ENCODE results near the gene SENP1.

The SENP1 gene

DNA sequence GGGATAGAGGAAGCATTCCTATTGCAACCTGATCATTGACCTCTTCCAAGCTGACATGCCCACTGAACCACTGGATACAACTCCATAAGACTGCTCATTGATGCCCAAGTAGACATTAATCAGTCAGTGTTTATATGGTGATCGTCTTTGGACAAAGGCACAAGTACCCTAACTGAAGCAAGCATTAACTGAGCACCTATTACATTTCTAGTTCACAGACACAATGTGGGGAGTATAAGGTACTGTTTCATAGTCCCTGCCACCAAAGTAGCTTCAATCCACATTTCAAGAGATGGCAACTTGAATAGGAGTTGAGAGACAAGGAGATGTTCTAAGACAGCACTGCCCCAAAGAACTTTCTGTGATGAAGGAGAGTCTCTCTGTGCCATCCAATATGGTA, 90.8 kb downstream of the SENP1 start:
- no peak for DNase-seq

DNA sequence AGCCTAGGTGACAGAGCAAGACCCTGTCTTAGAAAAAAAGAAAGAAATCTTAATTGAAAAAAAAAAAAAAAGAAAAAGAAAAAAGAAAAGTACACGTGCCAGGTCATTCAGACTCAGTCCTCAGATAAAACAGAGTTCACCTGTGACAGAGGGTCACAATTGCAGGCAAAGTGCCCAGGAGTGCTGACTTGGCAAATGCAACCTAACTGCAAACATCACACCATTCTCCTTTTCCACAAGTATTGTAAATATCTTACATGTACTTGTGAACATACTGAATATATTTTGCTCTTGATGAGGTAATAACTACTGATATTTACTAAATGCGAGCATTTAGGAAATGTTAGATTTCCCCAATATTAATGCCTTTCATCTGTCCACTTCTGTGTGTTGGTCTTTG, 92.6 kb downstream of the SENP1 start:
- DNase-seq, result no peak

DNA sequence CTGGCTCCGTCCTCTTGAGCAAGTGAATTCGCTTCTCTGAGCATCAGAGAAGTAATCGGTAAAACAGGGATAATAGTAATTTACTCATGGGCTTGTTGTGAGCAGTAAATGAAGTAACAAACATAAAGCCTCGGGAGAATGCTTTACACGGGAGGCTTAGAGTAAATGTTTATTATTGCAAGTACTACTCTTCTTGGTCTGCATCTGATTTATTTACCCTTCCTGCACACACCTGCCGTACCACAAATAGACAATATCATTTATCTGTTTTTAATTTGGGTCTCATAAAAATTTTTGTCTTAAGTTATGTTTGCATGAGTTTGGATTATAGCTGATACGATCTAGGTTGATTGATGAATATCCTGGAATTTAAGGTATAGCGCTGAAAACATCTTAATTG, 93.8 kb downstream of the SENP1 start:
- no peak for DNase-seq

DNA sequence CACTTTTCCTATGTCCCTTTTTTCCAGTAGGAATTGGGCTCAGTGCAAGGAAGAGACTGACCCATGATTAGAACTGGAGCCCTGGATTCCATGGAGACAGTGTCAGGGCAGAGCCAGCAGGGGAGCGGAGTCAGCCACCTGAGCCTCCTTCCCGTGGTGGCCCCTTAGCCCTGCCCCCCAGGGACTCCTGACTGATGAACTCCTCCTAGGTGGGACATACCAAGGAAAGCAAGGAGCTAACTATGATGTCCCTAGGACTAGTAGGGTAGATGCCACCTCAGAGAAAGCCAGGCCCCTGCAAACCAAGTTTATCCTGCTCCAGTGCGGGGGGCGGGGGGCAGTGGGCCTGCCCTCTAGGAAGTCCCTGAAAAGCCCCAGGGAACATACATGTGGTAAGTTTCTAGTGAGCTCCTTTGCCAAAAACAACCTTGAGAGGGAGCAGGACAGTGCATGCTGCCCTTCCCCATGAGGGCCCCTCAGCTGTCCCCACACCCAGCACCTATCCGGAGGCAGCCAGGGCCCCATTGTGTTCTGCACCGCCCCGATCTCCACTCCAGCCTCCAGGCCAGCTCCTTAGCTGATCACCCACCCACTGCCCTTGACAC, 95.4 kb downstream of the SENP1 start:
- DNase-seq, result peak; percentile 22

DNA sequence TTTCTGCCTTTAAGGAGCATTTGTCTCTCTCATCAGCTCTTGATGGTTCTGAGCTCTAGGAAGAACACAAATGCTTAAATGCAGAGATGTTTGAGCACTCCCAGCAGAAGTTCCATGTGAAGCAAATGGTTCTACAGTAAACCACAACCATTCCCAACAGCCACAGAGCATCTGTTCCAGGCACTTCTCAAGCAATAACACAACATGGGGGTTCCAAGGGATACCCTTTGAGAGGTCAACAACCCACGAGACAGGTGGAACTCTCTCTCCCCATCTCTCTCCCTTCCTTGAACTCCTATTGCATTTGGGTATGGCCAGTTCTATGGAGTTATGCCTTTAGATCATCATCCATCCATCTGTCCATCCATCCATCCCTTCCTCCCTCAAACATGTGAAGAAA, 96.4 kb downstream of the SENP1 start:
- DNase-seq, result no peak

DNA sequence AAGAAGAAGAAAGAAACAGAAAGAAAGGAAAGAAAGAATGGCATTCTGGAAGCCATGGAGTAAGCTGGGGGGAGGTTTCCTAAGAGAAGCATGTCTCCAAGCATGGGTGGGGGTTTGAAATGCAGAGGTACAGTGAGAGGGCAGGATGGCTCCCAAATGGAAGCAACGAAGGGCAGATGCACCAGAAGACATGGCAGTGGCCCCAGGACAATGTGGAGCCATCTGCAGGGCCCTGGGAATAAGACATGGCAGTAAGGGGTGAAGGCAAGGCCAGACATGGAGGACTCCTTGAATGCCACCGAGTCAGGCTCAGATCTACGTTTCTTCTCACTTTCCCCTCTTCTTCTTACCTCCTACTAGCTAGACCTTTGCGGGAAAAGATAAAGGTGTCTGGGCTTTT, 96.9 kb downstream of the SENP1 start:
- no peak for DNase-seq

DNA sequence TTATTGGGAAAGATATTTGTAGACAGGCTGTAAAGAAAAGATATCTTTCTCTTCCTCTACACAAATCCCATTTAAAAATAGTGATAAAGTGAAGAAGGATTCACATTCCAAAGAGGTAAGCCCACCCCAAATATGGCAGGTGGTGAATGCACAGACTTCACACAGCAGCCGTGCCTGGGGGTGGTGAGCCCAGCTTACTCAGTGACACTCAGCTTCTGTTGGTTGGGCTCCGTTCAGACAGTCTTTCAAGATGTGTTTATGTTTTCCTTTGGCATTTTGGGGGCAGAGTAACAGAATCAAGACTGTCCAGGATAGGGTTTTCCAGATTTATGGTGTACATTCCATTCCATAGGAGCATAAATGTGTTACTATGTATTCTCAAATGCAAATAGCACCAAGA, 97.5 kb downstream of the SENP1 start:
- no peak for DNase-seq

DNA sequence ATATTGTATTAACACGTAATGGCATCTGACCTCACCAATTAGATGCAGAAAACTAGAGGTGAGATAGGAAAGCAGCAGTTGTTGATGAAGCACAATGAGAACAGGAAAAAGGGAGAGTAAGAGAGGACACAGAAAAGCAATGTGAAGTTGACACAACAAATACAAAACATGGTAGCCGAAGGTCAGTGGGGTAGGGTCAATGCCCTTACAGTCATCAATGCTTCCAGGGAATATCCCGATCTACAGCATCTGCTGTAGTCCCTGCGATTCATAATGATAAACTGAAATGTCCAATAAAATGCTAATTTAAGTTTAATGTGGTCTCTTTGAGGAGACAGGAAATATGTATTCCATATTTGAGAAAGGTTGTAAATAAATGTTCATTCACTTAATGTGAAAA, 98.7 kb downstream of the SENP1 start:
- no peak for DNase-seq

DNA sequence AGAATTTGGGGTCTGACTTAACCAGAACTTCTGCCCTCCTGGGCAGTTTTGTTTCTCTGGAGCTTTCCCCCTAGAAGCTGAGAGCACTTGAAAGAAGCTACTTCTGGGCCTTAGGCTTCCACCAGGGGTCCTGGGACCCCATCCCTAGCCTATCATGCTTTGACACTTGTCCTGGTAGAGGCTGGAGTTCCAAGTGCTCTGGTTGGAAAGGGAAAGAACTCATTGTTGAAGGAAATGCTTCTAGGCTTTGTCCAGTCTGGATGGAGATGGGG, 100.2 kb downstream of the SENP1 start:
- no peak for DNase-seq

DNA sequence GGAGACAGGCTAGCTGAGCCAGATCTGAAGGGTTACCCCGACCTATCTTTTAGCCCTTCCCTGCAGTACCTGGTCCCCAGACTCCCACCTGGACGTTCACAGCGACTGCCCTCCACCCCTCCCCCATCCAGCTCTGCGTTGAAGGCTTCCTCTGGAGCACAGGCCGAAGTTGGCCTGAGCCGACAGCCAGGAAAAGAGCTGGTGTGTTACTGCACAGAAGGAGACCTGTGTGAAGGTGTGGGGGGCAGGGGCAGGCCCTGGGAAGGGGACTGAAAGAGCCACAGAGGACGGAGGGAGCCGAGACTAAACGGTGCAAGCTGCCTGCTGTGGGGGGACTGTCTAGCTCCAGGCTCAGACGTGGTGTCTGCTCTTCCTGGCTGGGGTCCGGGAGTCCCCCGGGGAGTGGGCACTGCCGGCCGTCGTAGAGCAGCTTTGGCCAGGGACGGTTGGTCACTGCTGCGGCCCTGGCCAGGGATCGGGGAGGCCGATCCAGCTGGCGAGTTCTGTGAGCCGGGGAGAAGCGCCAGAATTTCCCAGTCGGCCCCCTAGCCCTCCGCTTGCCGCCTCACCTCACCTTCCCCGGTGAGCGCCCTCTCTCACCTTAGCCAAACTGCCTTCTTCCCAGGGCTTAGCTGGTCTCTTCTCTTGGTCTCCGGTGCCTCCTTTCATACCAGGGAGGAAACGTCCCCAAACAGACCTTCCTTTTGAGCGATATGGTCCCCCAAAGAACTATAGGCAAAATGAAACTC, 100.7 kb downstream of the SENP1 start:
- DNase-seq, result peak; percentile 92

DNA sequence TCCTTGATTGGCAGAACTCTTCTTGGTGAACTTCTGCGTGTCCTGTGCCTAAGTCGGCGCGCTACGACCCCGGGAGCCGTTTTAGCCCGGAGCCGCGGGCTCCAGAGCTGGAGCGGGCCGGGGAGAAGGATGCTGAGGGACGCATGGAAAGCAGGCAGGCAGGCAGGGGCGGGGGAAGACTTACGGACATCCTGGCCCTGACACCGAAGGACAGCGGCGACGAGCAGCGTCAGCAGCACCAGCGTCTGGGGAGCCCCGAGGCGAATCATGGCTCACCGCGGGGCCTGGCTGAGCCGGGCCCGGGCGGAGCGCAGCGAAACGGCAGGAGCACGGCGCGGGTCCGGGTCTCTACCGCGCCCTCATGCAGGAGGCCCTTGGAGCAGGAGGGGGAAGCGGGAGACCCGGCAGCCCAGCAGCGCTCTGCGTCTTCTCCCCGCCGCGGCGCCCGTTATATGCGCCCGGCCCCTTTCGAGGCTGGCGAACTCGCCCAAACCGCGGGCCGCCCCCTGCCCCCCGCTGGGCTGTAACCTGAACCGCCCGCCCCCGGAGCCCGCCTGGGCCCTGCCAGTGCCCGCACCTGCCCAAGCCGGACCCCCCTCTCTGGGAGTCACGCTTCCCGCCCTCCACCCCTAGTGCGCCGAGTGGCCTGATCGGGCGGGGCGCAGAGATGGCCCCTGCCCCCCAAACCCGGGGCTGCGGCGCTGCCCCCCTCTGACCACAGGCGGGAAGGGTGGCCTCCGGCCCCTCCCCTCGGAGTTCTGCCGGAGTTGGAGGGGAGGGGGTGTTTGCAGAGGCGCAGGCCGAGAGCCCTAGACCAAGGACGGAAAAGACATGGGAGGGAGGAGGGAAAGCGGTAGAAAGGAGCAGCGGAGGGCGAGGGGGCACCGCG, 101.6 kb downstream of the SENP1 start, which contains the start of gene COL2A1:
Gene COL2A1, minus strand, starts transcription at position 424 of the 889 bp plus-strand sequence. Its CDS starts 155 bp downstream, at position 269.
- peak; percentile 98 for DNase-seq

DNA sequence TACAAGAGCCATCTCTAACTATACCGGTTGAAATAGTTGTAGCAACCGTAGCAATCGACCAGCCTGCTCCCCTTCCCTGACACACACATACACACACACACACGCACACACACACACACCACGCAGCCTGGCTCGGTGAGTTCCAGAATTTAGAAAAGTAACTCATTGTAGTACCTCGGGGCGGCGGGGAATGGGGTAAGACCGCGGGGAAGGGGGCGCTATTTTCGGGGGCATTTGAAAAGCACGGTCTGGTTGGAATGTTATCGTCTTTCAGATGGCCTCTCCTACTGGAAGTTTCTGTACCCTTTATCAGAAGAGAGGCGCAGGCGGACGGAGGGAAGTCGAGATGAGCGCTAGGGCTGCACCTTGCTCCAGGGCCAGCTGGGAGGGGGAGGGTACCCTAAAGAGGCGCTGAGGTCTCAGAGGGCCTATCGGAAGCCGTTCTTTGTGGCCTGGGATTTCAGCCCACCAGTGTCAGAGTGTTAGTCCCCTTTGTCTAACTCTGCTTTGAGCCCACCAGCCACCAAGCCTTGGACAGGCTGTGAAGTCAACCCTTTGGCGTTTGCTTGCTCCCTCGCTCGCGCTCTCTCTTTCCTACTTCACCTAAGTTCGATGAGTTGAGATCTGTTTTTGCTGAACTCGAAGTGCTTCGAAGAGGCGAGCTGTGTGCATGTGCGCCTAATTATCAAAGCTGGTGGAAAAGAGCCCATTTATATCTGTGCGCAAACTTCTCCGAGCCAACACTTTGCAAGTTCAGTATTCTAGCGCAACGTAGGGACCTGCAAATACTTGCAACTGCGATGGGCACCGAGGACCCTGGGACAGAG, 102.4 kb downstream of the SENP1 start:
- peak; percentile 82 for DNase-seq

DNA sequence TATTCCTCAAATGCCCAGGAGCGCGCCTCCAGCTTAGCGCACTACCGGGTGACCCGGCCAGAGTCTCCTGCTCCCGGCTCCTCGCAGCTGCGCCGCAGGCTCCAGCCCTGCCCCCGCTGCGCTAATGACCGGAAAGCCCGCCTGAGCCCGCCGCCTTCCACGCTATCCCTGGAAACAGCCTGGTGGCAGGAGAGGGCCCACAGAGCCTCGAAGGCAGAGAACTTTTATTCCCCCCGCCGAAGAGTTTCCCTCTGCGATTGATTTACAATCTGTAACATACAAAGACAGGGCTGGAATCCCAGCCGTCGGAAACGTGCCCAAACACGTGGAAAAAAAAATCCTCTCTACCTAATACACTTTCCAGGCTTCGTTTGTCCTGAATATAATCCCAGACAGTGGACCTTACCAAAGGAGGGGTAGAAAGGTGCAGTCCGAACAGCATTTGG, 103.1 kb downstream of the SENP1 start:
- peak; percentile 91 for DNase-seq

DNA sequence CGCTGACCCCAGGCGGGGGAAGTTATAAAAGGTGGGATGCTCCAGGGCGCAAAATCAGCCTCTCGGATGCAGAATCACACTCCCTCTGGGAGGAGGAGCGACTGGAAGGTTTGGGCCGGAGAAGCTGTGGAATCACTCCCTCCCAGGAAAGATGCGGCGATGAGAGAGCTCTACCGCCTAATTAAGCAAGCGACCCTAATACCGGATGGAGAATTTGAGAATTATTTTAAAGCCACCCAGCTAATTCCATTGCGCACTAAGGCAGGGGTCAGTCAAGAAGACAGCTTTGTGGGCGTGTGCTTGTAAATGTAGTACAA, 103.5 kb downstream of the SENP1 start:
- no peak for DNase-seq

DNA sequence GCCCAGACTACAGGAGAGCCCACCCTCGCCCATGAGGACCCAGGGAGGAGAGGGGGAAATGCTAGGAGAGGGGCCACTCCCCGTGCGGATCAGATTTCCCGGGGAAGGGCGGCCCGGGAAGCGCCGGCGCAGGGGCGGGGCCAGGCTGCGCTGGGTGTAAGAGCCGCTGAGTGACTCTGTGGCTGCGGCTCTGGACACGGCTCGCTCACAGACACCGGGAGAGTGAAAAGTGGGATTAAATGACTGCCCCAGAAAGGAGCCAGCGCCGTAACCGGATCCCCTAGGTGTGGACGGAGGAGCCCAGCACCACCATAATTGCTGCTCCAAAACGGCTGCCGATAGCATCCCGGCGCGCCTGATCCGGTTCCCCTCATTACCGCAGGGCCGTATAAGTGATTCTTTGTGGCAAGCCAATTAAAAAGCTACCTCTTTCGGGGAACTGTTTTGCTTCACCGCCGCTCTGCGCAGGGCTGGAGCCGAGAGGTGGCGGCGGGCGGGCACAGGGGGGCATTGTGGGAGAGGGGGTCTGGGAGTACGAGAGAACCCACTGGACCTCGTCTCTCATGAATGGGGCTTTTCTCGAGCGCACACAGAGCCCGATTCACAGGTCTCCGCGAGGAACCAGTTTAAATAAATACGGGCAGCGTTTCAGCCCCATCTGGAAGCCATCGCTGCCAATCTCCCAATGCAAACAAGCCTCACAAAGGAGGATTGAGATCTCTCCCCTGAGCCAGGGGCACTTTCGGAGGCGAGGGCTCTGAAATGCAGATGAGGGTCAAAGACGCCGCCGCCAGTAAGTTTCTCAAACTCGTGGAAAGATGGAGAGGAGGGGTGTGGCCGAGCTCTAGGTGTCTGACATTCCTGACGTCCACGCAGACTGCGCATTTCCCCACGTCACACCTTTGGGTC, 104.1 kb downstream of the SENP1 start:
- peak; percentile 93 for DNase-seq

DNA sequence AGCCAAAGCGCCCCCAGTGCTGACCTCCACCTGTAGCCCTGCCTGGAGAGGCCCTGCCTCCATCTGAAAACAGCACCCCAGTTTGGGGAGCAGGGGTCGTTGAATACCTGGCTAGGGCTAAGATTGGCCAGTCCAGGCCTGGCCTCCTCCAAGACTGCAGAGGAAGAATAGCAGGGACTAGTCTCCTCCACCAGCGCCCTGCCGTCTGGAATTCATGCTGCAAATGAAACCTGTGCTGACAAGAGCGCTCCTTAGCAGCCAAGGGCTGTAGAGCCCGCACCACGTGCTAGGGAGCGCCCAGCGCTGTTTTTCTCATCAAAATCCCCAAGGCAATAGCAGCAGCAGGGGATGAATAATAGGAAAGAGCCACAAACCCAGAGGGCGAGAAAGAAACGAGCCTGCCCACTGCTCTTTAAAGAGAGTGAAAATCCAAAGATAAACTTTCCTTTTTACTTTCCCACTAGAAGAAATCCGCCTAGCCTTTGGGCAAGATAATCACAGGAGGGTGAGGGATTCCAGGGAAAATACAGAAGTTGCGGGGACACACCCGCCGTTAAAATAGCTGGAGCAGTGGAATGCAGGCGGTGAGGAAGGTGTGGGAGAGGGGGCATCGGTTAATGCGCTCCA, 104.9 kb downstream of the SENP1 start:
- DNase-seq, result peak; percentile 71

DNA sequence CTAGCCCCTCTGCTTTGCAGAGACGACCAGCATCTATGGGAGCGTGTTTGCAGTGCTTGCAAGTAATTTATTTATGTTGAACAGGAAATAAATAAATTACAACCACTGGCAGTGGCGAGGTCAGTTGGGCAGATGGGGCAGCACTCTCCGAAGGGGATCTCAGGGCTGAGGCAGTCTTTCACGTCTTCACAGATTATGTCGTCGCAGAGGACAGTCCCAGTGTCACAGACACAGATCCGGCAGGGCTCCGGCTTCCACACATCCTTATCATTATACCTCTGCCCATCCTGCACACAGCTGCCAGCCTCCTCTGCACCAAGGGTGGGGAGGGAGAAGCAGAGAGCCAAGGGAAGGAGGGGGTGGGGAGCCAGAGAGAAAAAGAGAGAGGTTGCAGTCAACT, 106.1 kb downstream of the SENP1 start:
- DNase-seq, result no peak

DNA sequence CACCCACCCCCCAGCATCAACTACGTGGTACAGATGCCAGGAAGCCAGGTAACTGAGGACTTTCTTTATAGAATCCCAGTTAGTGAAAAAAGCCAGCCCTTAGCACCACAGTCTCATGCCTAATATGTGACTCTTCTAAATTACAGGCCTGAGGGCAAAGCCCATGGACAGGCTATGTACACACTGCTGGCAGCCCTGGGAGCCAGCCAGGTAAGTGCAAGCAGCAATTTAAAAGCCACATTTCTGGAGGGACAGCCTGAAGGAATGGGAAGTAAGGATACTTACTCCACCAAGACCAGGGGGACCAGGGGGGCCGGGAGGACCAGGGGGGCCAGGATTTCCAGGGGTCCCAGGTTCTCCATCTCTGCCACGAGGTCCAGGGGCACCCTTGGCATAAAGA, 108.6 kb downstream of the SENP1 start:
- peak; percentile 71 for DNase-seq

DNA sequence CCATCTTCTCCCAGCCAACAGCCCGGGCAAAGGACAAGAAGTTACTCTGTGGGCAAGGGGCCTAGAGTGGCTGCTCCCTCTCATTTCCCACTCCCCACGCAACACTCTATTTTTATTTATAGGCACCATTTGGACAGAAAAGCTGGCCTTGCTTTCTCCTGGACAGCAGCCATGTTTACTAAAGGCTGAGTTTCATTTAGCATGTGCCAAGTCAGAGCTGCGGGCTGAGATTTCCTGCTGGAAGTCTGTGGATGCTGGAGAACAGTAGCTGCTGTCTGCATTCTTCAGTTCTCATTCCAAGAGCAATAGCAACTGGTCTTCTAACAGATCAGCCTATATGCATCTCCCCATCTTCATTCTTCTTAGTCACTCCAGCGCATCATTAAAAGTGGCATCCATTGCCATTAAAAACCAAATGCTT, 109.9 kb downstream of the SENP1 start:
- no peak for DNase-seq

DNA sequence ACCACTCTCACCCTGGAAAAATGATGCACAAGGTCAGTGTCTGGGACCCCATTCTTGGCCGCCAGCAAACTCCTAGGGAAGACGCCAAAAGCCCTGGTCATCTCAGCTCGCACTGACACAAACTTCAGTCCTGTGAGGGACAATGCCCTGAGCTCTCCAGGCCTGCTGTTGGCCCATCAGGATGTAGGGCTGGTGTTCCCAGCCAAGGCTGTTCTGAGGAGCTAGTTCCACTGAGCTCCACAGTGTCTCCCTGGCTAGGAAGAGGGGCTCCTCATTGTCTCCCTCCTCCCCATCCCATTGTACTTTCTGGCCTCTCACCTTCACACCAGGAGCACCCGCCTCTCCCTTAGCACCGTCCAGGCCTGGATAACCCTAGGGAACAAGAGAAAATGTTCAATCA, 112.4 kb downstream of the SENP1 start:
- DNase-seq, result no peak
